Upper lobe of right lung (tissue), 1 donor: ENCODE measurements around the gene OAF. TPM values are rescaled to one million over a fixed set of nuclear protein-coding genes. Genes with fewer than 3 reads are reported as not detected.

Experiments
- ATAC-seq: fragments of 200-7000 bp; cut with Tn5 transposase; one replicate; pipeline ENCODE4 v1.9.1; 2020; ENCODE audit warnings: mild to moderate bottlenecking, moderate library complexity
- DNase-seq: peaks from one replicate; pipeline ENCODE4 v3.0.0-alpha.2; 2020
- H3K27ac ChIP-seq: fragments of 200-600 bp; one replicate; pipeline ENCODE4 v1.8.0; 2022
- H3K27me3 ChIP-seq: fragments of 200-600 bp; one replicate; pipeline ENCODE4 v1.8.0; 2022; ENCODE audit warnings: mild to moderate bottlenecking
- H3K36me3 ChIP-seq: fragments of 200-600 bp; one replicate; pipeline ENCODE4 v1.8.0; 2022
- H3K4me1 ChIP-seq: fragments of 200-600 bp; one replicate; pipeline ENCODE4 v1.8.0; 2022
- H3K4me3 ChIP-seq: fragments of 200-600 bp; one replicate; pipeline ENCODE4 v1.8.0; 2022; ENCODE audit warnings: mild to moderate bottlenecking
- H3K9me3 ChIP-seq: fragments of 200-600 bp; one replicate; pipeline ENCODE4 v1.8.0; 2022
- CTCF ChIP-seq: fragments of 200-600 bp; IDR thresholded peaks from one replicate; pipeline ENCODE4 v1.8.0; 2022; ENCODE audit warnings: antibody characterized with exemption
- intact Hi-C: fragments of 100-400 bp; cut with DNase I; formaldehyde crosslinking; loops from one replicate; pipeline ENCODE4 v1.11.0; 2022
- total RNA-seq: library from RNA; stranded (reverse); fragmentation: NEBNext Ultra II Directional; extraction: Animal tissue kit (Norgen Biotek cat#: 25700); gene quantifications from one replicate; pipeline ENCODE4 v1.2.1, GENCODE V29; 2021
- donor health status: DM: no; HTN: yes; CAD: no; lungs with severe emphysema.

The OAF gene
- total RNA-seq, 1 donor from 2014 or later, result 19.8 TPM

GRCh38 chr11:120218695-120219033 lies 7.8 kb downstream of the OAF start:
- Histone ChIP-seq H3K36me3 (no peaks in the 10 kb centered on the region), H3K27me3 (no peaks in the 10 kb centered on the region), H3K9me3 (no peaks in the 10 kb centered on the region), H3K4me1 (no peaks in the 10 kb centered on the region), H3K27ac (no peak overlapping the region), H3K4me3 (no peak overlapping the region)
- ATAC-seq (no peak), DNase-seq (no peak)
- intact Hi-C loops, result no loop called here
- no peak for TF ChIP-seq CTCF

GRCh38 chr11:120219232-120219937 lies 8.6 kb downstream of the OAF start:
- Histone ChIP-seq H3K27me3 (no peaks in the 10 kb centered on the region), H3K4me1 (peaks cover 4% of the 10 kb centered on the region), H3K9me3 (no peaks in the 10 kb centered on the region), H3K4me3 (no peak overlapping the region), H3K27ac (no peak overlapping the region), H3K36me3 (no peaks in the 10 kb centered on the region)
- no peak for DNase-seq
- ATAC-seq, result no peak
- intact Hi-C loops, result no loop called here
- TF ChIP-seq CTCF, result no peak

- no peak overlapping the region for H3K27ac ChIP-seq
- no peak overlapping the region for H3K4me3 ChIP-seq
- H3K9me3 ChIP-seq, result no peaks in the 10 kb centered on the region
- ATAC-seq, result no peak
- no peaks in the 10 kb centered on the region for H3K36me3 ChIP-seq
- no peak for TF ChIP-seq CTCF
- H3K4me1 ChIP-seq, result peaks cover 12% of the 10 kb centered on the region
- H3K27me3 ChIP-seq, result no peaks in the 10 kb centered on the region
- intact Hi-C loops, result no loop called here
- no peak for DNase-seq
Observed at GRCh38 chr11:120219938-120220746, 9.3 kb downstream of the OAF start.

- Histone ChIP-seq H3K27me3 (no peaks in the 10 kb centered on the region), H3K4me1 (peaks cover 17% of the 10 kb centered on the region), H3K27ac (no peak overlapping the region), H3K4me3 (no peak overlapping the region), H3K9me3 (no peaks in the 10 kb centered on the region), H3K36me3 (no peaks in the 10 kb centered on the region)
- intact Hi-C loops, result no loop called here
- no peak for TF ChIP-seq CTCF
- ATAC-seq (no peak), DNase-seq (no peak)
Observed at GRCh38 chr11:120220747-120221037, 9.9 kb downstream of the OAF start.

- no peak for DNase-seq
- intact Hi-C loops, result no loop called here
- H3K27ac ChIP-seq, result no peak overlapping the region
Observed at GRCh38 chr11:120221115-120221752, 10.4 kb downstream of the OAF start.

More at GRCh38 chr11:120221115-120221752, 10.4 kb downstream of the OAF start:
- no peak for ATAC-seq
- peaks cover 18% of the 10 kb centered on the region for H3K4me1 ChIP-seq
- H3K36me3 ChIP-seq, result no peaks in the 10 kb centered on the region
- no peak overlapping the region for H3K4me3 ChIP-seq
- H3K9me3 ChIP-seq, result no peaks in the 10 kb centered on the region
- TF ChIP-seq CTCF, result no peak
- H3K27me3 ChIP-seq, result no peaks in the 10 kb centered on the region
